Colonic mucosa (tissue), 4 donors: ENCODE data around the gene PTTG1IP. TPM values are rescaled to one million over a fixed set of nuclear protein-coding genes. Genes with fewer than 3 reads are reported as not detected.

ENCODE experiments used
- DNase-seq: peaks from one replicate; pipeline ENCODE4 v3.0.0-alpha.2; 2020
- H3K27ac ChIP-seq: fragments of 200-600 bp; one replicate; pipeline ENCODE4 v1.8.0; 2021
- H3K27me3 ChIP-seq: fragments of 200-600 bp; one replicate; pipeline ENCODE4 v1.8.0; 2021
- H3K36me3 ChIP-seq: fragments of 200-600 bp; one replicate; pipeline ENCODE4 v1.8.0; 2021
- H3K4me1 ChIP-seq: fragments of 200-600 bp; one replicate; pipeline ENCODE4 v1.8.0; 2021; ENCODE audit warnings: mild to moderate bottlenecking
- H3K4me3 ChIP-seq: fragments of 200-600 bp; one replicate; pipeline ENCODE4 v1.8.0; 2021
- H3K9ac ChIP-seq, 2 donors: one replicate each; pipeline ENCODE4 v1.7.0; 2013; ENCODE audit warnings: control low read depth in 2 of 2, low read depth in 2 of 2, low read length in 2 of 2
- H3K9me3 ChIP-seq: fragments of 200-600 bp; one replicate; pipeline ENCODE4 v1.8.0; 2021
- intact Hi-C: fragments of 100-400 bp; cut with DNase I; formaldehyde crosslinking; loops from one replicate; pipeline ENCODE4 v1.14.1; 2022
- total RNA-seq, 2 donors: library from RNA; stranded (reverse); fragmentation: NEBNext Ultra II Directional in 1 of 2; extraction: Animal tissue kit (Norgen Biotek cat#: 25700) in 1 of 2; gene quantifications; one replicate each; pipeline ENCODE4 v1.2.1, GENCODE V29; 2021
- TF ChIP-seq, protein P1 (sequence below): fragments of 200-600 bp; IDR thresholded peaks from one replicate; pipeline ENCODE4 v1.8.0; 2022; ENCODE audit warnings: antibody characterized with exemption, mild to moderate bottlenecking
- donor health status: healthy.
- donor health status: DM: no; HTN: no; CAD: no.
- donor health status: DM: no; HTN: no; CAD: no.

The PTTG1IP gene
- total RNA-seq, 2 donors from 2014 or later = 218 to 414 TPM

DNA sequence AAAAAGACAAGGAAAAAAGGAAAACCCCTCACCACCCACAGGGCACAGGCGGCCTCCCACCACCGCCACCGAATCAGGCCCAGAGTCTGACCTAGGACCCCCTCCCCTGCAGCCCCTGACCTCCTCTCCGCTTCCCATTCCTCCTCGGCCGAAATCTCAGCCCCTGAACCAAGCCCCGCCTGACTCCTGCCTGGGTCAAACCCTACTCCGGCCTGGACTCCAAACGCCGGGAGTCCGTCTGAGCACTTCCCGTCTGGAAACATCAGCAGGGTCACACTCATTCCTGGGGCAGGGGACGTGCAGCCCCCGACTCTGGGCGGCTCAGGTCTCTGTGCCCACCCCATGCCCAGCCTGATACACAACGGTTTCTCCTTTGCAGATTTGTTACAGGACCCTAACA lies 29.2 kb downstream of the PTTG1IP start:
- Histone ChIP-seq H3K9ac (no peak overlapping the region), H3K36me3 (no peaks in the 10 kb centered on the region), H3K27me3 (no peaks in the 10 kb centered on the region), H3K4me3 (no peak overlapping the region), H3K9me3 (no peaks in the 10 kb centered on the region), H3K27ac (no peak overlapping the region), H3K4me1 (peaks cover 28% of the 10 kb centered on the region)
- intact Hi-C loops = no loop called here
- TF ChIP-seq, protein P1, sequence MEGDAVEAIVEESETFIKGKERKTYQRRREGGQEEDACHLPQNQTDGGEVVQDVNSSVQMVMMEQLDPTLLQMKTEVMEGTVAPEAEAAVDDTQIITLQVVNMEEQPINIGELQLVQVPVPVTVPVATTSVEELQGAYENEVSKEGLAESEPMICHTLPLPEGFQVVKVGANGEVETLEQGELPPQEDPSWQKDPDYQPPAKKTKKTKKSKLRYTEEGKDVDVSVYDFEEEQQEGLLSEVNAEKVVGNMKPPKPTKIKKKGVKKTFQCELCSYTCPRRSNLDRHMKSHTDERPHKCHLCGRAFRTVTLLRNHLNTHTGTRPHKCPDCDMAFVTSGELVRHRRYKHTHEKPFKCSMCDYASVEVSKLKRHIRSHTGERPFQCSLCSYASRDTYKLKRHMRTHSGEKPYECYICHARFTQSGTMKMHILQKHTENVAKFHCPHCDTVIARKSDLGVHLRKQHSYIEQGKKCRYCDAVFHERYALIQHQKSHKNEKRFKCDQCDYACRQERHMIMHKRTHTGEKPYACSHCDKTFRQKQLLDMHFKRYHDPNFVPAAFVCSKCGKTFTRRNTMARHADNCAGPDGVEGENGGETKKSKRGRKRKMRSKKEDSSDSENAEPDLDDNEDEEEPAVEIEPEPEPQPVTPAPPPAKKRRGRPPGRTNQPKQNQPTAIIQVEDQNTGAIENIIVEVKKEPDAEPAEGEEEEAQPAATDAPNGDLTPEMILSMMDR = no peak
- DNase-seq = no peak

- intact Hi-C loops = no loop called here
- H3K4me3 ChIP-seq = no peak overlapping the region
- H3K4me1 ChIP-seq = peaks cover 21% of the 10 kb centered on the region
- no peaks in the 10 kb centered on the region for H3K36me3 ChIP-seq
- H3K27ac ChIP-seq = no peak overlapping the region
- TF ChIP-seq, protein P1 = no peak
- H3K27me3 ChIP-seq = no peaks in the 10 kb centered on the region
- no peak for DNase-seq
- no peaks in the 10 kb centered on the region for H3K9me3 ChIP-seq
- no peak overlapping the region for H3K9ac ChIP-seq
These were observed 30.6 kb downstream of the PTTG1IP start for GRCh38 chr21:44842721-44843445.

GRCh38 chr21:44842087-44842486 lies 31.4 kb downstream of the PTTG1IP start:
- Histone ChIP-seq H3K9me3 (no peaks in the 10 kb centered on the region), H3K27me3 (no peaks in the 10 kb centered on the region), H3K27ac (no peak overlapping the region), H3K36me3 (no peaks in the 10 kb centered on the region), H3K9ac (no peak overlapping the region), H3K4me3 (no peak overlapping the region), H3K4me1 (peaks cover 16% of the 10 kb centered on the region)
- TF ChIP-seq, protein P1 = no peak
- intact Hi-C loops = no loop called here
- no peak for DNase-seq

GRCh38 chr21:44840771-44841170 lies 32.7 kb downstream of the PTTG1IP start:
- Histone ChIP-seq H3K9me3 (no peaks in the 10 kb centered on the region), H3K4me3 (no peak overlapping the region), H3K27me3 (no peaks in the 10 kb centered on the region), H3K9ac (no peak overlapping the region), H3K4me1 (peaks cover 2% of the 10 kb centered on the region), H3K27ac (no peak overlapping the region), H3K36me3 (no peaks in the 10 kb centered on the region)
- TF ChIP-seq, protein P1 = no peak
- intact Hi-C loops = no loop called here
- no peak for DNase-seq

GRCh38 chr21:44838951-44839350 lies 34.5 kb downstream of the PTTG1IP start:
- no peak for DNase-seq
- TF ChIP-seq, protein P1 = no peak
- intact Hi-C loops = no loop called here

More at GRCh38 chr21:44838951-44839350, 34.5 kb downstream of the PTTG1IP start:
- H3K9me3 ChIP-seq = no peaks in the 10 kb centered on the region
- no peak overlapping the region for H3K9ac ChIP-seq
- no peaks in the 10 kb centered on the region for H3K4me1 ChIP-seq
- no peak overlapping the region for H3K4me3 ChIP-seq
- H3K36me3 ChIP-seq = no peaks in the 10 kb centered on the region
- H3K27me3 ChIP-seq = no peaks in the 10 kb centered on the region
- no peak overlapping the region for H3K27ac ChIP-seq
